Panc1 (cell line): ENCODE data around the gene PIGK. TPM values are rescaled to one million over a fixed set of nuclear protein-coding genes. Genes with fewer than 3 reads are reported as not detected.

Experiments
- ATAC-seq: fragments of 200-7000 bp; cut with Tn5 transposase; 2 replicates; pipeline ENCODE4 v1.9.1; 2020; ENCODE audit warnings: mild to moderate bottlenecking, moderate library complexity
- BruUV-seq: library from RNA; stranded (reverse); fragments of 400-500 nt; replicated peaks from 2 replicates; lab custom pipeline; 2021; lab: Mats Ljungman, UMichigan
- CTCF ChIA-PET: fragments of 300-600 bp; sonication (Branson Sonifier 250); formaldehyde crosslinking; loops from one replicate; lab custom pipeline; 2022; ENCODE audit warnings: antibody characterized with exemption; lab: Charles Lee
- POLR2A ChIA-PET: fragments of 300-600 bp; sonication (Branson Sonifier 250); formaldehyde crosslinking; loops from one replicate; lab custom pipeline; 2022; ENCODE audit warnings: antibody characterized with exemption; lab: Charles Lee
- DNase-seq: peaks from one replicate; pipeline ENCODE4 v3.0.0-alpha.2; 2010; ENCODE audit warnings: low read depth, low spot score
- H3K27ac ChIP-seq: 2 replicates; pipeline ENCODE4 v1.5.1; 2011; ENCODE audit warnings: mild to moderate bottlenecking, low read length, inconsistent platforms
- H3K27me3 ChIP-seq: fragments of 200-500 bp; sonication (Bioruptor generic); 2 replicates; pipeline ENCODE4 v1.6.0; 2014; ENCODE audit warnings: low read length, inconsistent platforms; ENCODE audit not compliant: control insufficient read depth, insufficient read depth
- H3K36me3 ChIP-seq: fragments of 200-500 bp; sonication (Bioruptor generic); 2 replicates; pipeline ENCODE4 v1.5.1; 2014; ENCODE audit warnings: inconsistent platforms, mild to moderate bottlenecking, low read length, moderate library complexity; ENCODE audit not compliant: control insufficient read depth, insufficient read depth
- H3K4me1 ChIP-seq: 2 replicates; pipeline ENCODE4 v1.5.1; 2011; ENCODE audit warnings: inconsistent platforms, mild to moderate bottlenecking, low read length, moderate library complexity; ENCODE audit not compliant: control insufficient read depth, insufficient read depth
- H3K4me3 ChIP-seq, 2 experiments: 2 replicates each; pipeline ENCODE4 v1.5.1; 2011 to 2012; ENCODE audit warnings: low read depth in 2 of 2, low read length in 2 of 2, mild to moderate bottlenecking in 2 of 2, inconsistent platforms in 1 of 2, moderate library complexity in 1 of 2
- H3K9me3 ChIP-seq: fragments of 200-500 bp; sonication (Bioruptor generic); 2 replicates; pipeline ENCODE4 v1.5.1; 2014; ENCODE audit warnings: low read depth, mild to moderate bottlenecking, inconsistent platforms, low read length, moderate library complexity; ENCODE audit not compliant: control insufficient read depth, insufficient read depth
- POLR2AphosphoS5 ChIP-seq: IDR thresholded peaks from 2 replicates; pipeline ENCODE4 v1.6.1; 2012; ENCODE audit warnings: mild to moderate bottlenecking, low read depth, low read length, moderate library complexity
- SIN3A ChIP-seq: IDR thresholded peaks from 2 replicates; pipeline ENCODE4 v1.6.1; 2012; ENCODE audit warnings: low read depth, mild to moderate bottlenecking, low read length, moderate library complexity, borderline replicate concordance; ENCODE audit not compliant: insufficient read depth
- TCF7L2 ChIP-seq: IDR thresholded peaks from 2 replicates; pipeline ENCODE4 v1.6.1; 2011; ENCODE audit warnings: mild to moderate bottlenecking, low read depth, low read length, inconsistent platforms
- in situ Hi-C: cut with HindIII; loops from 2 replicates; pipeline ENCODE4 v1.10.0; 2016; ENCODE audit warnings: low sequenced_read_pairs, low pct_unique_long_range_greater_than_20kb
- intact Hi-C: fragments of 100-400 bp; cut with micrococcal nuclease; formaldehyde crosslinking; loops from one replicate; pipeline ENCODE4 v1.10.0; 2022; ENCODE audit not compliant: unreplicated experiment
- total RNA-seq: library from RNA; stranded (reverse); gene quantifications from one replicate; pipeline ENCODE4 v1.2.1, GENCODE V29; 2021; ENCODE audit not compliant: unreplicated experiment
- TF ChIP-seq, protein P1 (sequence below), 2 experiments: IDR thresholded peaks; 2 replicates each; pipeline ENCODE4 v1.6.1; 2011 to 2012; ENCODE audit warnings: low read depth in 2 of 2, control low read depth in 1 of 2, low read length in 1 of 2, mild to moderate bottlenecking in 1 of 2, moderate library complexity in 1 of 2; ENCODE audit not compliant: insufficient read depth in 1 of 2
- TF ChIP-seq, protein P2 (sequence below): fragments of 450-650 bp; IDR thresholded peaks from 2 replicates; pipeline ENCODE4 v1.5.1; 2017; ENCODE audit warnings: mild to moderate bottlenecking

PIGK gene
- total RNA-seq, 1 experiment from 2014 or later = 26.8 TPM

DNA sequence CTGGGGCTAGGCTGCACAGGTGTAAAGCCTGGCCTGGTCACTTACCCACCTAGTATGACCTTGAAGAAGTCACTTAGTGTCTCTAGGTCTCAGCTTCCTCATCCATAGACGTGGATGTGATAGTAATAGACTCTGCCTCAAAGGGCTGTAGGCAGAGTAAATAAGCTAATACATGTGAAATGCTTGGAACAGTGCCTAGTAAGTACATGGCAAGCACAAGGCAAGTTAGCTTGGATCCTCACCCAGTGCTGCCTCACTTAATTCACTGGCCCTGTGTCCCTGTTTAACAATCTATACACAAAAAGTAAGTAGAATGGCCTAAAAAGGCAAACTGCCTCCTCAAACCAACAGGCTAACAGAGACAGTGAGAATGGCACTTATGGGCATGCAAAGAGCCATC lies 167.8 kb downstream of the PIGK start:
- DNase-seq = no peak
- ChIA-PET POLR2A (no interaction called here), CTCF (no interaction called here)
- no peaks in the 10 kb centered on the region; the same call in 1 of the 2 replicates for H3K27me3 ChIP-seq
- H3K36me3 ChIP-seq = no peaks in the 10 kb centered on the region
- intact Hi-C loops (no loop called here), in situ Hi-C loops (no loop called here)
- no peak overlapping the region for H3K4me3 ChIP-seq
- H3K27ac ChIP-seq = no peak overlapping the region
- no peaks in the 10 kb centered on the region for H3K9me3 ChIP-seq
- no peak for ATAC-seq
- no peaks in the 10 kb centered on the region for H3K4me1 ChIP-seq
- BruUV-seq = no TSS peak
- TF ChIP-seq, protein P1, sequence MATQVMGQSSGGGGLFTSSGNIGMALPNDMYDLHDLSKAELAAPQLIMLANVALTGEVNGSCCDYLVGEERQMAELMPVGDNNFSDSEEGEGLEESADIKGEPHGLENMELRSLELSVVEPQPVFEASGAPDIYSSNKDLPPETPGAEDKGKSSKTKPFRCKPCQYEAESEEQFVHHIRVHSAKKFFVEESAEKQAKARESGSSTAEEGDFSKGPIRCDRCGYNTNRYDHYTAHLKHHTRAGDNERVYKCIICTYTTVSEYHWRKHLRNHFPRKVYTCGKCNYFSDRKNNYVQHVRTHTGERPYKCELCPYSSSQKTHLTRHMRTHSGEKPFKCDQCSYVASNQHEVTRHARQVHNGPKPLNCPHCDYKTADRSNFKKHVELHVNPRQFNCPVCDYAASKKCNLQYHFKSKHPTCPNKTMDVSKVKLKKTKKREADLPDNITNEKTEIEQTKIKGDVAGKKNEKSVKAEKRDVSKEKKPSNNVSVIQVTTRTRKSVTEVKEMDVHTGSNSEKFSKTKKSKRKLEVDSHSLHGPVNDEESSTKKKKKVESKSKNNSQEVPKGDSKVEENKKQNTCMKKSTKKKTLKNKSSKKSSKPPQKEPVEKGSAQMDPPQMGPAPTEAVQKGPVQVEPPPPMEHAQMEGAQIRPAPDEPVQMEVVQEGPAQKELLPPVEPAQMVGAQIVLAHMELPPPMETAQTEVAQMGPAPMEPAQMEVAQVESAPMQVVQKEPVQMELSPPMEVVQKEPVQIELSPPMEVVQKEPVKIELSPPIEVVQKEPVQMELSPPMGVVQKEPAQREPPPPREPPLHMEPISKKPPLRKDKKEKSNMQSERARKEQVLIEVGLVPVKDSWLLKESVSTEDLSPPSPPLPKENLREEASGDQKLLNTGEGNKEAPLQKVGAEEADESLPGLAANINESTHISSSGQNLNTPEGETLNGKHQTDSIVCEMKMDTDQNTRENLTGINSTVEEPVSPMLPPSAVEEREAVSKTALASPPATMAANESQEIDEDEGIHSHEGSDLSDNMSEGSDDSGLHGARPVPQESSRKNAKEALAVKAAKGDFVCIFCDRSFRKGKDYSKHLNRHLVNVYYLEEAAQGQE (IDR thresholded peaks at IDR 0.05; ENCODE audit: insufficient read depth in 1 of 2, low read depth in 2 of 2, low read length in 1 of 2) = no peak
- TF ChIP-seq SIN3A (no peak), POLR2AphosphoS5 (no peak), TCF7L2 (no peak)
- TF ChIP-seq, protein P2, sequence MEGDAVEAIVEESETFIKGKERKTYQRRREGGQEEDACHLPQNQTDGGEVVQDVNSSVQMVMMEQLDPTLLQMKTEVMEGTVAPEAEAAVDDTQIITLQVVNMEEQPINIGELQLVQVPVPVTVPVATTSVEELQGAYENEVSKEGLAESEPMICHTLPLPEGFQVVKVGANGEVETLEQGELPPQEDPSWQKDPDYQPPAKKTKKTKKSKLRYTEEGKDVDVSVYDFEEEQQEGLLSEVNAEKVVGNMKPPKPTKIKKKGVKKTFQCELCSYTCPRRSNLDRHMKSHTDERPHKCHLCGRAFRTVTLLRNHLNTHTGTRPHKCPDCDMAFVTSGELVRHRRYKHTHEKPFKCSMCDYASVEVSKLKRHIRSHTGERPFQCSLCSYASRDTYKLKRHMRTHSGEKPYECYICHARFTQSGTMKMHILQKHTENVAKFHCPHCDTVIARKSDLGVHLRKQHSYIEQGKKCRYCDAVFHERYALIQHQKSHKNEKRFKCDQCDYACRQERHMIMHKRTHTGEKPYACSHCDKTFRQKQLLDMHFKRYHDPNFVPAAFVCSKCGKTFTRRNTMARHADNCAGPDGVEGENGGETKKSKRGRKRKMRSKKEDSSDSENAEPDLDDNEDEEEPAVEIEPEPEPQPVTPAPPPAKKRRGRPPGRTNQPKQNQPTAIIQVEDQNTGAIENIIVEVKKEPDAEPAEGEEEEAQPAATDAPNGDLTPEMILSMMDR = no peak

DNA sequence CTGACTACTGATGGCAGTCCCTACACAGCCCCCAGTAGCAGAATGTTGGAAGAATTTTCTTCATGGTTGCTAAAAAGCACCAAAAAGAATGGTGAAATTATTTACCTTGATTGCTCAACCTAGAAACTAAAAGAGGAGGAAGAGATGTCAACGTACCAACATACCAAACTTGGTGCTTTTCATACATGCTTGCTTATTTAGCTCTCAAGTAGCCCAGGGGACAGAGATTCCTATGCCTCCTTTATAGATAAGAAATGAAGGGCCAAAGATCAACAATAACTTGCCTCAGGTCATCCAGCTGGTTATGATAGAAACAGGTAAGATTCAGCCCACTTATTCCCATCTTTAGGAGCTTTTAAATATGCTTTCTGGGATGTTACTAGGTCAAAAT lies 170.6 kb downstream of the PIGK start:
- ATAC-seq = no peak
- ChIA-PET POLR2A (no interaction called here), CTCF (no interaction called here)
- in situ Hi-C loops (no loop called here), intact Hi-C loops (no loop called here)
- Histone ChIP-seq H3K27ac (no peak overlapping the region), H3K9me3 (no peaks in the 10 kb centered on the region), H3K4me1 (no peaks in the 10 kb centered on the region), H3K4me3 (no peak overlapping the region), H3K36me3 (no peaks in the 10 kb centered on the region), H3K27me3 (peaks cover 2% of the 10 kb centered on the region; the same call in 1 of the 2 replicates)
- TF ChIP-seq POLR2AphosphoS5 (no peak), TCF7L2 (no peak), SIN3A (no peak)
- TF ChIP-seq, protein P1 (IDR thresholded peaks at IDR 0.05; ENCODE audit: insufficient read depth in 1 of 2, low read depth in 2 of 2, low read length in 1 of 2) = no peak
- TF ChIP-seq, protein P2 = no peak
- BruUV-seq = no TSS peak
- no peak for DNase-seq
